Astrocyte (in vitro differentiated cells and primary cell): ENCODE data around the gene LRBA. TPM values are rescaled to one million over a fixed set of nuclear protein-coding genes. Genes with fewer than 3 reads are reported as not detected.
A peak's percentile ranks its signal among the peaks of the same experiment; 100 is the strongest.

Experiments used
- DNase-seq: peaks from one replicate; pipeline ENCODE4 v3.0.0-alpha.2; 2010; ENCODE audit warnings: low read depth
- FAIRE-seq: peaks from 2 replicates; lab custom pipeline; 2011; peaks lifted over from hg19 to GRCh38; lab: Jason Lieb, UNC
- H2AFZ ChIP-seq: 2 replicates; pipeline ENCODE4 v1.6.0; 2012; ENCODE audit warnings: low read depth, low read length, inconsistent platforms
- H3K27ac ChIP-seq: 2 replicates; pipeline ENCODE4 v1.5.1; 2011; ENCODE audit warnings: low read depth, low read length, inconsistent platforms
- H3K27me3 ChIP-seq: 2 replicates; pipeline ENCODE4 v1.6.0; 2011; ENCODE audit warnings: low read length, inconsistent platforms; ENCODE audit not compliant: insufficient read depth
- H3K36me3 ChIP-seq: 2 replicates; pipeline ENCODE4 v1.5.1; 2011; ENCODE audit warnings: low read length, inconsistent platforms; ENCODE audit not compliant: insufficient read depth
- H3K4me1 ChIP-seq: 2 replicates; pipeline ENCODE4 v1.5.1; 2011; ENCODE audit warnings: low read length, inconsistent platforms; ENCODE audit not compliant: insufficient read depth
- H3K4me2 ChIP-seq: 2 replicates; pipeline ENCODE4 v1.6.0; 2012; ENCODE audit warnings: low read length, inconsistent platforms
- H3K4me3 ChIP-seq: 2 replicates; pipeline ENCODE4 v1.5.1; 2011; ENCODE audit warnings: low read depth, mild to moderate bottlenecking, low read length, inconsistent platforms; ENCODE audit not compliant: insufficient read depth
- H3K79me2 ChIP-seq: 2 replicates; pipeline ENCODE4 v1.6.0; 2012; ENCODE audit warnings: mild to moderate bottlenecking, low read length, inconsistent platforms; ENCODE audit not compliant: insufficient read depth
- H3K9ac ChIP-seq: 2 replicates; pipeline ENCODE4 v1.6.0; 2012; ENCODE audit warnings: mild to moderate bottlenecking, low read length, inconsistent platforms
- H3K9me3 ChIP-seq: 2 replicates; pipeline ENCODE4 v1.5.1; 2012; ENCODE audit warnings: low read depth, mild to moderate bottlenecking, low read length, inconsistent platforms; ENCODE audit not compliant: insufficient read depth
- H4K20me1 ChIP-seq: 2 replicates; pipeline ENCODE4 v1.6.0; 2012; ENCODE audit warnings: low read length, inconsistent platforms; ENCODE audit not compliant: insufficient read depth
- H3K27ac Mint-ChIP-seq: one replicate; pipeline ENCODE4 v1.8.0; 2021; ENCODE audit warnings: mild to moderate bottlenecking, mixed read lengths; ENCODE audit not compliant: unreplicated experiment
- H3K27me3 Mint-ChIP-seq: one replicate; pipeline ENCODE4 v1.8.0; 2021; ENCODE audit warnings: low read depth, mixed read lengths; ENCODE audit not compliant: unreplicated experiment
- H3K36me3 Mint-ChIP-seq: one replicate; pipeline ENCODE4 v1.8.0; 2021; ENCODE audit warnings: low read depth, mixed read lengths; ENCODE audit not compliant: unreplicated experiment
- H3K4me1 Mint-ChIP-seq: one replicate; pipeline ENCODE4 v1.8.0; 2021; ENCODE audit warnings: low read depth, mixed read lengths; ENCODE audit not compliant: unreplicated experiment
- H3K4me3 Mint-ChIP-seq: one replicate; pipeline ENCODE4 v1.8.0; 2021; ENCODE audit warnings: mild to moderate bottlenecking, moderate library complexity, mixed read lengths; ENCODE audit not compliant: unreplicated experiment
- H3K9me3 Mint-ChIP-seq: one replicate; pipeline ENCODE4 v1.8.0; 2021; ENCODE audit warnings: mild to moderate bottlenecking, mixed read lengths; ENCODE audit not compliant: unreplicated experiment
- EZH2 ChIP-seq: IDR thresholded peaks from 2 replicates; pipeline ENCODE4 v1.6.1; 2012; ENCODE audit warnings: mild to moderate bottlenecking, low read length, inconsistent platforms; ENCODE audit not compliant: insufficient read depth
- total RNA-seq: library from RNA; stranded (reverse); gene quantifications from 2 replicates; pipeline ENCODE4 v1.2.1, GENCODE V29; 2021
- TF ChIP-seq, protein P1 (sequence below): IDR thresholded peaks from 2 replicates; pipeline ENCODE4 v1.5.1; 2011; ENCODE audit warnings: low read depth, mild to moderate bottlenecking, inconsistent platforms, low read length, moderate library complexity; ENCODE audit not compliant: insufficient read depth

LRBA gene
- total RNA-seq, 1 donor from 2014 or later = 25.3 TPM

DNA sequence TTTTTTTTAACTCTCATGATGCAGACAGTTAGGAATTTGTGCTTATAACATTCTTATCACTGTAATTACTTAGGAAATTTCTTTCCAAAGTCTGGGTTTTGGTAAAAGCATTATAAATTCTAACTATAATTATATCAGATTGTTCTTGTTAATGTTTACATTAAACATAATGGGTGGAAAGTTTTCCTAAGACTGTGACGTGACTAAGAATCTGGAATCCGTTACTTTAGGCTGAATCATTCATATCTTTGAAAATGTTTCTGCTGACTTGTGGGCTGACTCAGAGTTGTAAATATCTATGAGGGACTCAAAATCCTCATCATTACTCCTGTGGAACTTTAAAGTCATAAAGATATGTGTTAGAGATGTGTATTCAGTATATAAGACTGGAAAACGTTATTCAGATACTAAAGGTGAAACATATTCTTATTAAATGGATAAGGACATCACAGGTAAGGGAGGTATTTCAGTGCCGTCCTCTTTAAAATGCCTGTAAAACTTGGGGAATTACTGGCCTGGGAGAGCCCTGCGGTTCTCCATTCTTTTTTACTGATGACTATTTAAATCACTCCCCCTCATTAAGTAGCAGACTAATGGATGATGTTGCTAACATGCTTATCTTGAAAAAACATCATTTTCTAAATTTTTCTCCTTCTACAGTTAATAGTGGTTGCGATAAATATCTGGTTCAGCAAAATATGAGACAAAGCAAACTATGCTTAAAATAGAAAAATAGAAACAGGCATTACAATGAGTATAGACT, 777.8 kb downstream of the LRBA start:
- peaks cover 3% of the 10 kb centered on the region for H3K9me3 Mint-ChIP-seq
- H4K20me1 ChIP-seq = no peaks in the 10 kb centered on the region
- H3K4me3 ChIP-seq = peak overlapping the region; percentile 34
- peaks cover 4% of the 10 kb centered on the region for H3K36me3 ChIP-seq
- DNase-seq = peak; percentile 98
- no peaks in the 10 kb centered on the region for H3K27me3 ChIP-seq
- H3K36me3 Mint-ChIP-seq = peaks cover 14% of the 10 kb centered on the region
- H3K27ac ChIP-seq = peak overlapping the region; percentile 96
- H3K27ac Mint-ChIP-seq = peak overlapping the region; percentile 99
- H3K79me2 ChIP-seq = no peaks in the 10 kb centered on the region
- peak overlapping the region; percentile 78 for H3K9ac ChIP-seq
- no peak for TF ChIP-seq EZH2
- TF ChIP-seq, protein P1, sequence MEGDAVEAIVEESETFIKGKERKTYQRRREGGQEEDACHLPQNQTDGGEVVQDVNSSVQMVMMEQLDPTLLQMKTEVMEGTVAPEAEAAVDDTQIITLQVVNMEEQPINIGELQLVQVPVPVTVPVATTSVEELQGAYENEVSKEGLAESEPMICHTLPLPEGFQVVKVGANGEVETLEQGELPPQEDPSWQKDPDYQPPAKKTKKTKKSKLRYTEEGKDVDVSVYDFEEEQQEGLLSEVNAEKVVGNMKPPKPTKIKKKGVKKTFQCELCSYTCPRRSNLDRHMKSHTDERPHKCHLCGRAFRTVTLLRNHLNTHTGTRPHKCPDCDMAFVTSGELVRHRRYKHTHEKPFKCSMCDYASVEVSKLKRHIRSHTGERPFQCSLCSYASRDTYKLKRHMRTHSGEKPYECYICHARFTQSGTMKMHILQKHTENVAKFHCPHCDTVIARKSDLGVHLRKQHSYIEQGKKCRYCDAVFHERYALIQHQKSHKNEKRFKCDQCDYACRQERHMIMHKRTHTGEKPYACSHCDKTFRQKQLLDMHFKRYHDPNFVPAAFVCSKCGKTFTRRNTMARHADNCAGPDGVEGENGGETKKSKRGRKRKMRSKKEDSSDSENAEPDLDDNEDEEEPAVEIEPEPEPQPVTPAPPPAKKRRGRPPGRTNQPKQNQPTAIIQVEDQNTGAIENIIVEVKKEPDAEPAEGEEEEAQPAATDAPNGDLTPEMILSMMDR = no peak
- no peaks in the 10 kb centered on the region for H3K9me3 ChIP-seq
- H3K4me1 Mint-ChIP-seq = peaks cover 50% of the 10 kb centered on the region
- peak; percentile 88 for FAIRE-seq
- peak overlapping the region; percentile 74 for H3K4me3 Mint-ChIP-seq
- no peak overlapping the region for H2AFZ ChIP-seq
- H3K4me2 ChIP-seq = peak overlapping the region; percentile 75
- H3K4me1 ChIP-seq = peaks cover 48% of the 10 kb centered on the region
- no peaks in the 10 kb centered on the region for H3K27me3 Mint-ChIP-seq

DNA sequence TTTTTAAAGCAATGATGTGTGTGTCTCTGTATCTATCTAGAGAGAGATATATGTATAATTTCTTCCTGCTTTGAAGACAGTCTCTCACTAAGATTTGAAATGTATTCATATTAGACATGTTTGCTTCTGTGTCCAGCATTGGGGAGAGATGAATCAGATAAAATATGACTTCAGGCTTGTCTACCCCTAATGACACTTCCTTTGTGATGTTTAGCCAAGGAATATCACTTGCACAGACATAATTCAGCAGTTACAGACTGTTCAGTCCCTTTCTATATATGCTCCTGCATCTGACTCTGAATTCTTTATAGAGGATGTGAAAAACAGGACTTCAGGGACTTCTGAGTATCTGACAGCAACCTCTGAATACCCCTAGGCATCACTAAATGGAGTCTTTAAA, 778.5 kb downstream of the LRBA start:
- peak overlapping the region; percentile 78 for H3K9ac ChIP-seq
- H4K20me1 ChIP-seq = no peaks in the 10 kb centered on the region
- H3K27me3 Mint-ChIP-seq = no peaks in the 10 kb centered on the region
- H3K4me3 ChIP-seq = peak overlapping the region; percentile 6
- peaks cover 14% of the 10 kb centered on the region for H3K36me3 Mint-ChIP-seq
- peaks cover 3% of the 10 kb centered on the region for H3K9me3 Mint-ChIP-seq
- DNase-seq (peak; percentile 67), FAIRE-seq (peak; percentile 73)
- H3K4me1 ChIP-seq = peaks cover 54% of the 10 kb centered on the region
- peak overlapping the region; percentile 57 for H3K4me3 Mint-ChIP-seq
- peak overlapping the region; percentile 96 for H3K27ac ChIP-seq
- peaks cover 50% of the 10 kb centered on the region for H3K4me1 Mint-ChIP-seq
- no peaks in the 10 kb centered on the region for H3K79me2 ChIP-seq
- no peaks in the 10 kb centered on the region for H3K9me3 ChIP-seq
- no peak overlapping the region for H2AFZ ChIP-seq
- H3K36me3 ChIP-seq = peaks cover 4% of the 10 kb centered on the region
- peak overlapping the region; percentile 99 for H3K27ac Mint-ChIP-seq
- no peak for TF ChIP-seq EZH2
- TF ChIP-seq, protein P1 = no peak
- H3K4me2 ChIP-seq = peak overlapping the region; percentile 75
- no peaks in the 10 kb centered on the region for H3K27me3 ChIP-seq

DNA sequence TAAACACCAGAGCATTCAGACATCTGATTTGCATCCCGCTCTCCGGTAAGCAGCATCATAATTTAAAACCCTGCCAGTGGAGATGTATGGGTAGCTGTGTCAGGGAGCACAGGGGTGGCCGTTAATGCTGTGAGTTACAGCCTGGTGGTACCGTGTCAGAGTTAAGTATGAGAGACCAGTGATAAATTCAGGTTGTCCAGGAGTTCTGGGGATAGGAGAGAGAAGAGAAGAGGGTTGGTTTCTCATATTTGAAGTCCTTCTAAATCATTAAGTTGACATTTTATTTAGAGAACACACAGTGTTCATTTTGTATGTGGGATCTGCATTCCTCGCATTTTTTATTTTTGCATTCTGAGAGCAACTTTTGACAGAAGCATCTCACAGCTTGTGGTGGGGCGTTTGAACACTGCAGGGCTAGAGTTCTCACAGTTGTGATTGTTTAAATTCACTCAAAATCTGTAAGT, 779.2 kb downstream of the LRBA start:
- Histone ChIP-seq H3K9ac (peak overlapping the region; percentile 78), H3K9me3 (no peaks in the 10 kb centered on the region), H3K4me2 (peak overlapping the region; percentile 75), H2AFZ (no peak overlapping the region), H3K79me2 (no peaks in the 10 kb centered on the region), H3K4me1 (peaks cover 61% of the 10 kb centered on the region), H3K36me3 (peaks cover 4% of the 10 kb centered on the region), H3K4me3 (peak overlapping the region; percentile 6), H3K27ac (peak overlapping the region; percentile 96), H3K27me3 (no peaks in the 10 kb centered on the region), H4K20me1 (no peaks in the 10 kb centered on the region)
- DNase-seq = peak; percentile 67
- Mint-ChIP-seq H3K27me3 (no peaks in the 10 kb centered on the region), H3K9me3 (peaks cover 3% of the 10 kb centered on the region), H3K4me3 (no peak overlapping the region), H3K36me3 (peaks cover 14% of the 10 kb centered on the region), H3K27ac (peak overlapping the region; percentile 99), H3K4me1 (peaks cover 50% of the 10 kb centered on the region)
- FAIRE-seq = peak; percentile 64
- TF ChIP-seq, protein P1 = no peak
- no peak for TF ChIP-seq EZH2
